GM21619 (cell line): ENCODE results near the gene ANXA5.
"Not testable (repeated sequence)": the region's sequence is repeated elsewhere in the genome, so short reads cannot be mapped to it uniquely, and the experiment has no call there.

Experiments
- ATAC-seq: cut with Tn5 transposase; IDR thresholded peaks from one replicate; pipeline ENCODE4 v1.9.1; 2021; ENCODE audit not compliant: unreplicated experiment

Gene ANXA5

GRCh38 chr4:121679951-121680350 is 16.8 kb downstream of the ANXA5 start:
- no peak for ATAC-seq

DNA sequence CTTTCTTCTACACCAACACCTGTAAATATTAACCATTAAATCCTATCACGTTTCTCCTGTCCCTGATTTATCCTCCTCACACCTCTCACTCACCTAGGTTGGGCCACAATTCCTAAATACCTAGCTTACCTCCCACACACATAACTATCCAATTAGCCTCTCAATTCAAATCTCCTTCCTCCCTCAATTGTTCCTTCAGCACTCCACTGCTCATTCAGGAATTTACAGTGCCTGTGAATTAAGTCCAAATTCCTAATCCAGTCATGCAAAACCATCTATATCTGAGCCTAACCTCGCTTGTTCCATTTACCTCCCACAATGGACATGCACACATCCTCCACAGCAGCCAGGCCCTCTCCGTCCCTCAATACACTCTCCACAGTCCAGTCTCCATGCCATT is 17.5 kb downstream of the ANXA5 start:
- no peak for ATAC-seq

DNA sequence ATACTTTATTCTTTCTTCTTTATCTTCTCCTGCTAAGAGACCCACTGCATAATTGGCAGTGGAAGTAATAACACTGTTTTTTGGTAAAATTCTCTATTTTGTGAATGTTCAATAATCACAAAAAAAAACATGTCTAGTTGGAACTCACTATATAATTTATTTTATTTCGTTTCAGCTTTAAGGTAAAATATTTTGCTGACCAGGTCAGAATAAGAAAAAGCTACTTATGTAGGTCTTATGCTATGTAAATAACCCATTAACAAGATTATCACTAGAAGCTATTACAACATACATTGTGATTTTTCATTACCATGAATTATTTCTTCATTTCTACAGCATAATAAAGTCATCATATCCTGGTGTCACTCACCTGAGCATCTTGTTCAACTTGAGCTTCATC is 19.3 kb downstream of the ANXA5 start:
- ATAC-seq, result no peak

- ATAC-seq, result no peak
Observed at GRCh38 chr4:121676345-121677075, 20.3 kb downstream of the ANXA5 start.

DNA sequence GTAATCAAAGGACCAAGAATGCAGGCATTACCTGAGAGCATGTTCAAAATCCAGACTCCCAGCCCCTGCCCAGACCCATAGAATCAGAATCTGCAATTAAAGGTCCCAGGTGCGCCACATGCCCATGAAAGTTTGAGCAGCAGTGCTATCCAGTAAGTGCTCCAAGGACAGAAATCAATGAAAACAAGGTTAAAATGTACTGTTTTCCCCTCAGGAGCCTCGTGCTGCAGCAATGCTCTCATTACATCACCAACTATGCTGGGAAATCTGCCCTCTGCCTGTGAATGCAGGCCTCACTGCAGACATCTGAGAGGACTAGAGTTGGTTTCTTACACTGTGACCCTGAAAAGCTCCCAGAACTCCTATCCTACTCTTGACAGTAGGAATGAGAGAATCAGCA is 21.1 kb downstream of the ANXA5 start:
- ATAC-seq, result no peak

- ATAC-seq, result no peak
Observed at GRCh38 chr4:121674696-121675095, 22.1 kb downstream of the ANXA5 start.

GRCh38 chr4:121674191-121674590 is 22.6 kb downstream of the ANXA5 start:
- no peak for ATAC-seq

DNA sequence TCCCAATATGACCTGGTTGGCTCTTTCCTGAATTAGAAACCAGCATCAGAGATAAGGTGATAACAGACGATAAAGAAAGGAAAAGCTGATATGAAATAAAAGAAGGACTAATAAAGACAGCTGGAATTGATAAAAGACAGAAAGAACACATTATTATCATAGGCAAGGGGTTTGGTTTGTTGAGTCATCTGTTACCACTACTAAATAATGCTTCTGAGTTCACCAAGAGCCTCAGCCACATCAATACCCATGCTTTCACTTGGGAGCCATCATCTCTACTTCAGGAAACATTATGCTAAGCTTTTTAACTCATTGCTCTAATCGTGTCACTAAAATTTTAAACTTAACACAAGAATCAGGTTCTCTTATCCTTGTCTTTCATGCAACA is 27.6 kb downstream of the ANXA5 start:
- ATAC-seq, result no peak

DNA sequence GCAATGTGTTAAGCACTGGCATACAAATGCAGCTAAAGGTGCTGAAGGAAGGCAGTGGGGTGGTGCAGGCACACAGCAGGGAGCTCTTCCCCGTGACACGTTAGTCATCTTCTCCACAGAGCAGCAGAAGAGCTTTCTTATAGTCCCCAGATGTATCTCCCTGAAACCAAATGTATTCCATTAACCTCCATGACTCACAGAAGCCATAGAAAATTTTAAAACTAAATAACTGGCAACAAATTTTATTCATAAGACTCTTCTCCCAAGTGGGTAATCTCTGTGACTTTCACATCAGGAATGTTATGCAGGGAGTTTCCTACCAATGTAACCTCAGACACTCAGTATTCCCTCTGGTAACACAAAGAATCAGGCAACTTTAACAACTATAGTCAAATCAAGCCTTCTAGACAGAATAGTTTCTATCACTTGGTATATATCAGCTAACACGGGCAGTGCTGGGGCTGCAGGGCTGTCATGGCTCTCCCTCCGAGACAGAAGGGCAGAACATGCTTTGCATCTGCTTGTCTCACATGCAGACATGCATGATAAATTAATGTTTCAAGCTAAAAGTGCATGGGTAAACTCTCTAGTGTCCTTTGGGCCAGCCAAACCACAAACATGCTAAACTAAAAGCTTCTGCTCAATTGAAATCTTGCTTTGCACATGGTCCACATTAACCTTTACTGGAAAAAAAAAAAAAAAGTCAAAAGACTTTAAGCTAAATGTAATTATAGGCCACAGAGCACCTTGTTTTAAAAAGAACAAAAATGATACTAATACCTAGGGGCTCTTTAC is 28.2 kb downstream of the ANXA5 start:
- no peak for ATAC-seq

DNA sequence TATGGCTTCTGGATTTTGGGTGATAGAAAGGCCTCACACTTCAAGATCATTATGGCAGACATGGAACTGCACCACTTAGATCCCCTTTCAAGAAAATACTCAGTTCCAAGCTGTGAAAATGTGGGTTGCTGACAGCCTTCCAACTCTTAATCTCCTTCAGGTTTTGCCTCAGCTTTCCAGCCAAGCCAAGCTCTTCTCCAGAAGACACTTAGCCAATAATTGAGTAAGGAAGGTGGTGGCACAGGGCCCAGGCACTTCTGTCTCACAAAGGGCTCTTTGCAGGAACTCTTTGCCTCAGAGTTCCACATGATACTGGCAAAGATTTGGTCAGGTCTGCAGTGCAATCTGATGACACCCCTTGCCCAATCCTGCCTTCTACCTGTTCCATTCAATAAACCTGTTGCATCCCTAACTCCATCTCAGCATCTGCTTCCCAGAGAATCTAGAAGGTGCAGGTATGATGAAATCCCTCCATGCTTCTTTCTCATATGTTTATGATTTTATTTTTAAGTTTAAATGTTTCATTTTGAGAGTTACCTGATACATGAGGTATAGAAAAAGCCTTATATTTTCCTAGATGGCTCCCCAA is 30.6 kb downstream of the ANXA5 start:
- ATAC-seq, result no peak

DNA sequence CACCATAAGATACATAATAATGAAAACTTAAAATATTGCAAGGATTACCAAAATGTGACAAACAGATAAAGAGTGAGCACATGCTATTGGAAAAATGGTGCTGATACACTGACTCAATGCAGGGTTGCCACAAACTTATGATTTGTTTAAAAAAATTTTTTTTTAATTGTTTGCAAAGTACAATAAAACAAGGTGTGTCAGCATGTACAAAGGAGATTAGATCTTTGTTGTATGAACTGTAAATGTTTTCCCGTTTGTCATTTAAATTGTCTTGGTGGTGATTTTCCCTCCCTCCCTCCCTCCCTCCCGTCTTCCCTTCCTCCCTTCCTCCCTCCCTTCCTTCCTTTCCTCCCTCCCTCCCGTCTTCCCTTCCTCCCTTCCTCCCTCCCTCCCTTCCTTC is 31.4 kb downstream of the ANXA5 start:
- no peak for ATAC-seq

- no peak for ATAC-seq
Observed at GRCh38 chr4:121662225-121662624, 34.6 kb downstream of the ANXA5 start.

- ATAC-seq, result not testable (repeated sequence)
Observed at GRCh38 chr4:121660175-121660933, 36.4 kb downstream of the ANXA5 start.

- no peak for ATAC-seq
Observed at GRCh38 chr4:121658125-121658524, 38.7 kb downstream of the ANXA5 start.

GRCh38 chr4:121656269-121656641 is 40.5 kb downstream of the ANXA5 start:
- no peak for ATAC-seq

- ATAC-seq, result no peak
Observed at GRCh38 chr4:121655320-121656268, 41.2 kb downstream of the ANXA5 start.

- ATAC-seq, result peak; percentile 89
Observed at GRCh38 chr4:121654738-121655137, 42.0 kb downstream of the ANXA5 start.

DNA sequence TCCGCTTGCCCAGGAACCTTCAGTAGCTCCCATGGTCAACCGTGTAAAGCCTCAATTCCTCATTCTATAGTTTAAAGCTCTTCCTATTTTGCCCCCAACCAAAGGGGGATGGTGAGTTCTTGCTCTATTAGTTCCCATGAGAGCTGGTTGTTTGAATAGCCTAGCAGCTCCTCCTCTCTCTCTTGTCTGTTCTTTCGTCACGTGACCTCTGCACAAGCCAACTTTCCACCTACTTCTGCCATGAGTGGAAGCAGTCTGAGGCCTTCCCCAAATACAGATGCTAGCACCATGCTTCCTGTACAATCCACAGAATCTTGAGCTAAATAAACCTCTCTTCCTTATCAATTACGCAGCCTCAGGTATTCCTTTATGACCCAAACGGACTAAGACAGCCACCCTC is 42.8 kb downstream of the ANXA5 start:
- ATAC-seq, result no peak

DNA sequence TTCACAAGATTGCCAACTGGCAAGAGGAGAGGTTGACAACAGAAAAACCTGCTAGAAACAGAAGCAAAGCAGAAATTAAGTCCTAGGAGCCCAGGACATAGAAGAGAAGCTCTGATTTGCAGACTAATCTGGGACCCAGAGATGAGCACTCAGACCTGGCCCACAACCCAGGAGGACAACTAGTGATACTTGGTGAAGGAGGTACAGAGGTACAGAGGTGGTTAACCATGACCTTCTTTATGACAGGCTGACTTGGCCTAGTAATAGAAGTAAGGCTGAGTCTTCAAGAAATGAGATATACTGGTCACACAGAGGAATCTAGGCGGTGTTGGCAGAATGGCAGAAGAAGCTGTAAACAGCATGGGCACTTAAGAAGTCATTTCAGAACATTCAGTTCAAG is 43.6 kb downstream of the ANXA5 start:
- ATAC-seq, result no peak

- ATAC-seq, result no peak
Observed at GRCh38 chr4:121651597-121651996, 45.2 kb downstream of the ANXA5 start.
